SK-N-SH treated with all-trans-retinoic acid at 6 μM for 48 hours (cell line): Measurements from ENCODE around the gene ZFP28.

Source experiments
- ATAC-seq: fragments of 200-7000 bp; cut with Tn5 transposase; 3 replicates; pipeline ENCODE4 v1.9.1; 2020; ENCODE audit warnings: mild to moderate bottlenecking, moderate library complexity
- ARNTL ChIP-seq: fragments of 450-650 bp; formaldehyde crosslinking; IDR thresholded peaks from 2 replicates; pipeline ENCODE4 v1.5.0; 2020; ENCODE audit warnings: low read depth, mild to moderate bottlenecking, moderate library complexity, borderline replicate concordance
- BACH2 ChIP-seq: fragments of 250-450 bp; sonication (Bioruptor Pico); IDR thresholded peaks from 2 replicates; pipeline ENCODE4 v1.9.0; 2021; ENCODE audit warnings: mild to moderate bottlenecking, borderline replicate concordance
- CSDC2 ChIP-seq: fragments of 250-450 bp; sonication (Bioruptor Pico); IDR thresholded peaks from 2 replicates; pipeline ENCODE4 v1.5.0; 2020; ENCODE audit warnings: mild to moderate bottlenecking, moderate library complexity
- ESRRG ChIP-seq: fragments of 250-450 bp; sonication (Bioruptor Pico); IDR thresholded peaks from 2 replicates; pipeline ENCODE4 v1.6.1; 2021; ENCODE audit warnings: mild to moderate bottlenecking
- GLIS3 ChIP-seq: fragments of 250-450 bp; sonication (Bioruptor Pico); IDR thresholded peaks from 2 replicates; pipeline ENCODE4 v1.5.0; 2020; ENCODE audit warnings: mild to moderate bottlenecking, moderate library complexity
- ISL1 ChIP-seq: fragments of 250-450 bp; sonication (Bioruptor Pico); IDR thresholded peaks from 2 replicates; pipeline ENCODE4 v2.1.2; 2022; ENCODE audit warnings: mild to moderate bottlenecking, moderate library complexity
- RARB ChIP-seq: fragments of 250-450 bp; sonication (Bioruptor Pico); IDR thresholded peaks from 2 replicates; pipeline ENCODE4 v1.8.0; 2021; ENCODE audit warnings: mild to moderate bottlenecking, moderate library complexity
- SNAI2 ChIP-seq: fragments of 250-450 bp; sonication (Bioruptor Pico); IDR thresholded peaks from 2 replicates; pipeline ENCODE4 v1.5.0; 2020; ENCODE audit warnings: mild to moderate bottlenecking, moderate library complexity
- TCF4 ChIP-seq: fragments of 250-450 bp; sonication (Bioruptor Pico); IDR thresholded peaks from 2 replicates; pipeline ENCODE4 v1.8.0; 2021; ENCODE audit warnings: mild to moderate bottlenecking, moderate library complexity, borderline replicate concordance
- TOX ChIP-seq: fragments of 250-450 bp; sonication (Bioruptor Pico); IDR thresholded peaks from 2 replicates; pipeline ENCODE4 v1.8.0; 2021; ENCODE audit warnings: mild to moderate bottlenecking, moderate library complexity, borderline replicate concordance
- ZC3H10 ChIP-seq: fragments of 250-450 bp; sonication (Bioruptor Pico); IDR thresholded peaks from 2 replicates; pipeline ENCODE4 v1.5.1; 2021; ENCODE audit warnings: mild to moderate bottlenecking, moderate library complexity
- ZFP3 ChIP-seq: fragments of 250-450 bp; sonication (Bioruptor Pico); IDR thresholded peaks from 2 replicates; pipeline ENCODE4 v1.5.0; 2020; ENCODE audit warnings: mild to moderate bottlenecking, moderate library complexity
- ZFP30 ChIP-seq: fragments of 450-650 bp; formaldehyde crosslinking; IDR thresholded peaks from 2 replicates; pipeline ENCODE4 v1.5.0; 2022; ENCODE audit warnings: mild to moderate bottlenecking, moderate library complexity
- ZNF565 ChIP-seq: fragments of 450-650 bp; formaldehyde crosslinking; conservative IDR thresholded peaks from 2 replicates; pipeline ENCODE4 v1.5.0; 2020; ENCODE audit warnings: low read depth, mild to moderate bottlenecking, moderate library complexity
- ZNF70 ChIP-seq: fragments of 450-650 bp; formaldehyde crosslinking; IDR thresholded peaks from 2 replicates; pipeline ENCODE4 v1.5.0; 2020; ENCODE audit warnings: mild to moderate bottlenecking, moderate library complexity
- ZNF8 ChIP-seq: fragments of 450-650 bp; formaldehyde crosslinking; IDR thresholded peaks from 2 replicates; pipeline ENCODE4 v1.5.0; 2020; ENCODE audit warnings: mild to moderate bottlenecking, moderate library complexity
- TF ChIP-seq, protein P1 (sequence below): fragments of 250-450 bp; sonication (Bioruptor Pico); IDR thresholded peaks from 2 replicates; pipeline ENCODE4 v1.5.1; 2020; ENCODE audit warnings: low read depth, mild to moderate bottlenecking, moderate library complexity
- TF ChIP-seq, protein P2 (sequence below): fragments of 250-450 bp; sonication (Bioruptor Pico); IDR thresholded peaks from 2 replicates; pipeline ENCODE4 v1.8.0; 2020; ENCODE audit warnings: mild to moderate bottlenecking, moderate library complexity, borderline replicate concordance
- TF ChIP-seq, protein P3 (sequence below): fragments of 250-450 bp; sonication (Bioruptor Pico); IDR thresholded peaks from 2 replicates; pipeline ENCODE4 v1.8.0; 2021; ENCODE audit warnings: low read depth, mild to moderate bottlenecking, moderate library complexity, borderline replicate concordance
- TF ChIP-seq, protein P4 (sequence below): fragments of 250-450 bp; sonication (Bioruptor Pico); IDR thresholded peaks from 2 replicates; pipeline ENCODE4 v1.5.1; 2021; ENCODE audit warnings: mild to moderate bottlenecking, moderate library complexity
- TF ChIP-seq, protein P5 (sequence below): fragments of 250-450 bp; sonication (Bioruptor Pico); IDR thresholded peaks from 2 replicates; pipeline ENCODE4 v1.5.0; 2020; ENCODE audit warnings: mild to moderate bottlenecking, moderate library complexity

ZFP28 gene

DNA sequence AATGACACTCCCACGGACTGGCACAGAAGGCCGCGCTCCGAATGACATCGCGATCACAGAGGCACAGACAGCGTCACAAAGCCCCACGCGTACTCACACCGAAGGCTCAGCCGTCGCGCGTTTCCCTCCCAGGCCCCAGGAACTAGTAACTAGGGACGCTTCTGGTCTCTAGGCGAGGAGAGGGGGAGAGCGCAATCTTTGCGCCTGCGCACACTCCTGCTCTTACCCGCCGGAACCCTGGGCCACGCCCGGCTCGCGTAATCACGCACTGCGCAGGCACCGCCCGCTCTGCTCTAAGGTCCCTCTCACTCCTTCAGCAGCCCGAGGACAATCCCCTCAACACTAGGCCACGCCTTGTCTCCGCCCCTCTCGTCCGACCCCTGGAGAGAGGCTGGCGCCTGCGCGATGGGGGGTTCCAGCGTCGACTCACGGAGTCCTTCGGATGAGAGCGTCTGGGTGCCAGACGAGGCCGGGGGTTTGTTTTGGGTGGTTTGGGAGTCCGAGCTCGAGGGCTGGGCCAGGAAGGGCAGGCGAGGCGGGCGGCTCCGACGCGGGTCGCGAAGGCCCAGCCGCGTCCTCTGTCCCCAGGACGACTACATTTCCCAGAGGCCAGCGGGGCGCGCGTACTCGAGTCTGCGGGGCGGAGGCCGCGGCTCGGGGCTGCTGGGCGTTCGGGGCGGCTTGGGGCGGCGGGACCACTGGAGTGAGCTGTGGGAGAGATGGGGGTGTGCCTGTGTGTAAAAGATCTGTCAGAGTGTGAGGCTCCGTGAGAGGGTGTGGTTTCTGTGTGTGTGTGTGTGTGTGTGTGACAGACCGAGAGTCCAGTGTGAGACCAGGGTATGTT lies 31.1 kb upstream of the ZFP28 start, which contains the start of gene ZNF471:
ZNF471 (plus strand) TSS at position 410 of the 844 bp plus-strand sequence. CDS start 3,717 bp downstream, outside the sequence.
- peak; percentile 100 for ATAC-seq
- no peak for TF ChIP-seq ARNTL (CRISPR knock-in tag)
- TF ChIP-seq ZC3H10 (CRISPR knock-in tag): no peak
- no peak for TF ChIP-seq ZNF8
- TF ChIP-seq, protein P1, sequence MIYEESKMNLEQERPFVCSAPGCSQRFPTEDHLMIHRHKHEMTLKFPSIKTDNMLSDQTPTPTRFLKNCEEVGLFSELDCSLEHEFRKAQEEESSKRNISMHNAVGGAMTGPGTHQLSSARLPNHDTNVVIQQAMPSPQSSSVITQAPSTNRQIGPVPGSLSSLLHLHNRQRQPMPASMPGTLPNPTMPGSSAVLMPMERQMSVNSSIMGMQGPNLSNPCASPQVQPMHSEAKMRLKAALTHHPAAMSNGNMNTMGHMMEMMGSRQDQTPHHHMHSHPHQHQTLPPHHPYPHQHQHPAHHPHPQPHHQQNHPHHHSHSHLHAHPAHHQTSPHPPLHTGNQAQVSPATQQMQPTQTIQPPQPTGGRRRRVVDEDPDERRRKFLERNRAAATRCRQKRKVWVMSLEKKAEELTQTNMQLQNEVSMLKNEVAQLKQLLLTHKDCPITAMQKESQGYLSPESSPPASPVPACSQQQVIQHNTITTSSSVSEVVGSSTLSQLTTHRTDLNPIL (CRISPR knock-in tag): no peak
- TF ChIP-seq, protein P2, sequence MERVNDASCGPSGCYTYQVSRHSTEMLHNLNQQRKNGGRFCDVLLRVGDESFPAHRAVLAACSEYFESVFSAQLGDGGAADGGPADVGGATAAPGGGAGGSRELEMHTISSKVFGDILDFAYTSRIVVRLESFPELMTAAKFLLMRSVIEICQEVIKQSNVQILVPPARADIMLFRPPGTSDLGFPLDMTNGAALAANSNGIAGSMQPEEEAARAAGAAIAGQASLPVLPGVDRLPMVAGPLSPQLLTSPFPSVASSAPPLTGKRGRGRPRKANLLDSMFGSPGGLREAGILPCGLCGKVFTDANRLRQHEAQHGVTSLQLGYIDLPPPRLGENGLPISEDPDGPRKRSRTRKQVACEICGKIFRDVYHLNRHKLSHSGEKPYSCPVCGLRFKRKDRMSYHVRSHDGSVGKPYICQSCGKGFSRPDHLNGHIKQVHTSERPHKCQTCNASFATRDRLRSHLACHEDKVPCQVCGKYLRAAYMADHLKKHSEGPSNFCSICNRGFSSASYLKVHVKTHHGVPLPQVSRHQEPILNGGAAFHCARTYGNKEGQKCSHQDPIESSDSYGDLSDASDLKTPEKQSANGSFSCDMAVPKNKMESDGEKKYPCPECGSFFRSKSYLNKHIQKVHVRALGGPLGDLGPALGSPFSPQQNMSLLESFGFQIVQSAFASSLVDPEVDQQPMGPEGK: no peak
- TF ChIP-seq ZFP3 (CRISPR knock-in tag): no peak
- TF ChIP-seq RARB (CRISPR knock-in tag): no peak
- no peak for TF ChIP-seq ZNF70 (CRISPR knock-in tag)
- TF ChIP-seq BACH2 (CRISPR knock-in tag): no peak
- TF ChIP-seq, protein P3, sequence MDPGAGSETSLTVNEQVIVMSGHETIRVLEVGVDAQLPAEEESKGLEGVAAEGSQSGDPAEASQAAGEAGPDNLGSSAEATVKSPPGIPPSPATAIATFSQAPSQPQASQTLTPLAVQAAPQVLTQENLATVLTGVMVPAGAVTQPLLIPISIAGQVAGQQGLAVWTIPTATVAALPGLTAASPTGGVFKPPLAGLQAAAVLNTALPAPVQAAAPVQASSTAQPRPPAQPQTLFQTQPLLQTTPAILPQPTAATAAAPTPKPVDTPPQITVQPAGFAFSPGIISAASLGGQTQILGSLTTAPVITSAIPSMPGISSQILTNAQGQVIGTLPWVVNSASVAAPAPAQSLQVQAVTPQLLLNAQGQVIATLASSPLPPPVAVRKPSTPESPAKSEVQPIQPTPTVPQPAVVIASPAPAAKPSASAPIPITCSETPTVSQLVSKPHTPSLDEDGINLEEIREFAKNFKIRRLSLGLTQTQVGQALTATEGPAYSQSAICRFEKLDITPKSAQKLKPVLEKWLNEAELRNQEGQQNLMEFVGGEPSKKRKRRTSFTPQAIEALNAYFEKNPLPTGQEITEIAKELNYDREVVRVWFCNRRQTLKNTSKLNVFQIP (CRISPR knock-in tag): no peak
- no peak for TF ChIP-seq ESRRG (CRISPR knock-in tag)
- no peak for TF ChIP-seq TCF4 (CRISPR knock-in tag)
- TF ChIP-seq ISL1 (CRISPR knock-in tag): no peak
- no peak for TF ChIP-seq ZFP30 (CRISPR knock-in tag)
- no peak for TF ChIP-seq ZNF565 (CRISPR knock-in tag)
- TF ChIP-seq, protein P4, sequence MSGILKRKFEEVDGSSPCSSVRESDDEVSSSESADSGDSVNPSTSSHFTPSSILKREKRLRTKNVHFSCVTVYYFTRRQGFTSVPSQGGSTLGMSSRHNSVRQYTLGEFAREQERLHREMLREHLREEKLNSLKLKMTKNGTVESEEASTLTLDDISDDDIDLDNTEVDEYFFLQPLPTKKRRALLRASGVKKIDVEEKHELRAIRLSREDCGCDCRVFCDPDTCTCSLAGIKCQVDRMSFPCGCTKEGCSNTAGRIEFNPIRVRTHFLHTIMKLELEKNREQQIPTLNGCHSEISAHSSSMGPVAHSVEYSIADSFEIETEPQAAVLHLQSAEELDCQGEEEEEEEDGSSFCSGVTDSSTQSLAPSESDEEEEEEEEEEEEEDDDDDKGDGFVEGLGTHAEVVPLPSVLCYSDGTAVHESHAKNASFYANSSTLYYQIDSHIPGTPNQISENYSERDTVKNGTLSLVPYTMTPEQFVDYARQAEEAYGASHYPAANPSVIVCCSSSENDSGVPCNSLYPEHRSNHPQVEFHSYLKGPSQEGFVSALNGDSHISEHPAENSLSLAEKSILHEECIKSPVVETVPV (CRISPR knock-in tag): no peak
- TF ChIP-seq SNAI2 (CRISPR knock-in tag): no peak
- no peak for TF ChIP-seq CSDC2
- no peak for TF ChIP-seq GLIS3 (CRISPR knock-in tag)

DNA sequence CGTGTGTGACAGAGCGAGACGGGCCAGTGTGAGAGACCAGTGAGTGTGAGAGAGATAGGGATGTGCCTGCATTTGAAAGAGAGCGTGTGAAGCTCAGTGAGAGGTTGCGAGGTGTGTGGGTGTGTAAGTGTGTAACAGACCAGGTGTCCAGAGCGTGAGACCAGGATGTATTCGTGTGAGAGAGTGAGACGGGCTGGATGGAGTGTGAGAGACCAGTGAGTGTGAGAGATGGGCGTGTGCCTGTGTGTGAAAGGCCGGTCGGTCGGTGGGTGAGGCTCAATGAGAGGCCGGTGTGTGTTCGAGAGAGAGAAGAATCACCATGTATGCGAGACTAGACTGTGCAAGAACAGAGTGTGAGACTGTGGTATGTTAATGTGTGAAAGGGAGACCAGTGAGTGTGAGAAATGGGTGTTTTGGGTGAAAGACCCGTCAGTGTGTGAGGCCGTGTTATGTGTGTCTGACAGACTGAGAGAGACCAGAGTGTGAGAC lies 30.4 kb upstream of the ZFP28 start:
- TF ChIP-seq ISL1 (CRISPR knock-in tag): no peak
- TF ChIP-seq TOX: no peak
- TF ChIP-seq, protein P4 (CRISPR knock-in tag): no peak
- TF ChIP-seq GLIS3 (CRISPR knock-in tag): no peak
- TF ChIP-seq CSDC2: no peak
- TF ChIP-seq, protein P3 (CRISPR knock-in tag): no peak
- no peak for TF ChIP-seq ZC3H10 (CRISPR knock-in tag)
- TF ChIP-seq, protein P1 (CRISPR knock-in tag): no peak
- no peak for TF ChIP-seq ZNF565 (CRISPR knock-in tag)
- TF ChIP-seq, protein P5, sequence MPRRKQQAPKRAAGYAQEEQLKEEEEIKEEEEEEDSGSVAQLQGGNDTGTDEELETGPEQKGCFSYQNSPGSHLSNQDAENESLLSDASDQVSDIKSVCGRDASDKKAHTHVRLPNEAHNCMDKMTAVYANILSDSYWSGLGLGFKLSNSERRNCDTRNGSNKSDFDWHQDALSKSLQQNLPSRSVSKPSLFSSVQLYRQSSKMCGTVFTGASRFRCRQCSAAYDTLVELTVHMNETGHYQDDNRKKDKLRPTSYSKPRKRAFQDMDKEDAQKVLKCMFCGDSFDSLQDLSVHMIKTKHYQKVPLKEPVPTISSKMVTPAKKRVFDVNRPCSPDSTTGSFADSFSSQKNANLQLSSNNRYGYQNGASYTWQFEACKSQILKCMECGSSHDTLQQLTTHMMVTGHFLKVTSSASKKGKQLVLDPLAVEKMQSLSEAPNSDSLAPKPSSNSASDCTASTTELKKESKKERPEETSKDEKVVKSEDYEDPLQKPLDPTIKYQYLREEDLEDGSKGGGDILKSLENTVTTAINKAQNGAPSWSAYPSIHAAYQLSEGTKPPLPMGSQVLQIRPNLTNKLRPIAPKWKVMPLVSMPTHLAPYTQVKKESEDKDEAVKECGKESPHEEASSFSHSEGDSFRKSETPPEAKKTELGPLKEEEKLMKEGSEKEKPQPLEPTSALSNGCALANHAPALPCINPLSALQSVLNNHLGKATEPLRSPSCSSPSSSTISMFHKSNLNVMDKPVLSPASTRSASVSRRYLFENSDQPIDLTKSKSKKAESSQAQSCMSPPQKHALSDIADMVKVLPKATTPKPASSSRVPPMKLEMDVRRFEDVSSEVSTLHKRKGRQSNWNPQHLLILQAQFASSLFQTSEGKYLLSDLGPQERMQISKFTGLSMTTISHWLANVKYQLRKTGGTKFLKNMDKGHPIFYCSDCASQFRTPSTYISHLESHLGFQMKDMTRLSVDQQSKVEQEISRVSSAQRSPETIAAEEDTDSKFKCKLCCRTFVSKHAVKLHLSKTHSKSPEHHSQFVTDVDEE: no peak
- TF ChIP-seq ZNF8: no peak

More for the DNA sequence above, 30.4 kb upstream of the ZFP28 start:
- peak; percentile 3; the same call in 2 of the 3 replicates for ATAC-seq
